AG04450 (cell line): ENCODE data around the gene TNIP2. TPM values are rescaled to one million over a fixed set of nuclear protein-coding genes. Genes with fewer than 3 reads are reported as not detected.
A peak's percentile ranks its signal among the peaks of the same experiment; 100 is the strongest.
"Not testable (repeated sequence)": the region's sequence is repeated elsewhere in the genome, so short reads cannot be mapped to it uniquely, and the experiment has no call there.

Experiments
- CTCF ChIA-PET: fragments of 300-600, 350-600 bp; formaldehyde crosslinking; extraction: SDS; loops from one replicate; lab custom pipeline; 2022; ENCODE audit warnings: antibody characterized with exemption, inconsistent platforms; lab: Charles Lee
- POLR2A ChIA-PET: fragments of 350-600 bp; formaldehyde crosslinking; extraction: SDS; loops from one replicate; lab custom pipeline; 2021; ENCODE audit warnings: antibody characterized with exemption, inconsistent platforms; lab: Yijun Ruan, JAX
- DNase-seq: peaks from one replicate; pipeline ENCODE4 v3.0.0-alpha.2; 2011; ENCODE audit warnings: low read depth, low spot score
- H3K27ac ChIP-seq: one replicate; pipeline ENCODE4 v1.5.1; 2012; ENCODE audit warnings: low read depth, low read length, control low read depth
- H3K27me3 ChIP-seq: one replicate; pipeline ENCODE4 v1.6.0; 2012; ENCODE audit warnings: low read length; ENCODE audit not compliant: control insufficient read depth, insufficient read depth
- H3K4me3 ChIP-seq: 2 replicates; pipeline ENCODE4 v1.5.1; 2011; ENCODE audit warnings: mild to moderate bottlenecking, low read depth, low read length, control low read depth
- H3K9me3 ChIP-seq: 2 replicates; pipeline ENCODE4 v1.5.1; 2012; ENCODE audit warnings: low read length; ENCODE audit not compliant: control insufficient read depth, insufficient read depth
- polyA plus RNA-seq: library from polyadenylated mRNA; depleted of rRNA; stranded (reverse); fragments of >200 nt; gene quantifications from 2 replicates; pipeline ENCODE4 v1.2.3, GENCODE V29; 2011
- TF ChIP-seq, protein P1 (sequence below): IDR thresholded peaks from 2 replicates; pipeline ENCODE4 v1.5.1; 2011; ENCODE audit warnings: low read depth, low read length, control low read depth, inconsistent platforms

The TNIP2 gene
- polyA plus RNA-seq, 1 experiment: 28.8 TPM

DNA sequence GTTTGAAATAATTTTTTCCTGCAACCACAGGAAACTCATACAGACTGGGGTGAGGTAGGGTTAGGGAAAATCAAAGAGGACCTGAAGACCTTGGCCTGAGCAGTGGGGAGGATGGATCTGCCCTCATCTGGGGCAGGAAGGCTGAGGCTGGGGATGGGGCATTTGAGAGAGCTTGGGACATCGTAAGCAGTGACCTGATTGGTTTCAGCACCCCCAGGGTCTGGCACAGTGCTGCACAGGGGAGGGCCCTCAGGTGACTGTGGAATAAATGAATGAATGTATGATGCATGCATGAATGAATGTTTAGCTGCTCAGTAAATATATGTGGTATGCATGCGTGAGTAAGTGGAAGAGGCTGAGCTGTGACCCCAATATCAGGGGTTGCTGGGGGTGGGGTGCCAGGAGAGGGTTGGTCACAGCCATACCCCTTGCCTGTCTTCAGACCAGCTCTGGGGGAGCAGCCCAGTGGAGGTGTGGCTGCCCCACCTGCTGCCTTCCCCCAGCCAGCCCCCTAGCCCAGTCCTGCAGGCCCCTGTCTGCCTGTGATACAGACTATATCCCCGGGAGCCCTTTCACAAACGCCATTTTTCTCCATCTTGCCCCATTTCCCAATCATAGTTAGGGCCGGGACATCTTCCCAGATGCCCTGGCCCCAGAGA, 11.0 kb upstream of the TNIP2 start:
- POLR2A ChIA-PET: interaction anchor here (0.6 kb wide), 1 partner anchor 55 kb away, joined by 8 read pairs; no protein-coding TSS in a partner anchor
- Histone ChIP-seq H3K27me3 (peaks cover 4% of the 10 kb centered on the region), H3K4me3 (no peak overlapping the region), H3K27ac (no peak overlapping the region), H3K9me3 (peaks cover 5% of the 10 kb centered on the region; the same call in 1 of the 2 replicates)
- CTCF ChIA-PET: interaction anchor here (0.5 kb wide), 1 partner anchor 294 kb away, joined by 5 read pairs; no protein-coding TSS in a partner anchor
- DNase-seq: no peak
- TF ChIP-seq, protein P1, sequence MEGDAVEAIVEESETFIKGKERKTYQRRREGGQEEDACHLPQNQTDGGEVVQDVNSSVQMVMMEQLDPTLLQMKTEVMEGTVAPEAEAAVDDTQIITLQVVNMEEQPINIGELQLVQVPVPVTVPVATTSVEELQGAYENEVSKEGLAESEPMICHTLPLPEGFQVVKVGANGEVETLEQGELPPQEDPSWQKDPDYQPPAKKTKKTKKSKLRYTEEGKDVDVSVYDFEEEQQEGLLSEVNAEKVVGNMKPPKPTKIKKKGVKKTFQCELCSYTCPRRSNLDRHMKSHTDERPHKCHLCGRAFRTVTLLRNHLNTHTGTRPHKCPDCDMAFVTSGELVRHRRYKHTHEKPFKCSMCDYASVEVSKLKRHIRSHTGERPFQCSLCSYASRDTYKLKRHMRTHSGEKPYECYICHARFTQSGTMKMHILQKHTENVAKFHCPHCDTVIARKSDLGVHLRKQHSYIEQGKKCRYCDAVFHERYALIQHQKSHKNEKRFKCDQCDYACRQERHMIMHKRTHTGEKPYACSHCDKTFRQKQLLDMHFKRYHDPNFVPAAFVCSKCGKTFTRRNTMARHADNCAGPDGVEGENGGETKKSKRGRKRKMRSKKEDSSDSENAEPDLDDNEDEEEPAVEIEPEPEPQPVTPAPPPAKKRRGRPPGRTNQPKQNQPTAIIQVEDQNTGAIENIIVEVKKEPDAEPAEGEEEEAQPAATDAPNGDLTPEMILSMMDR: no peak

DNA sequence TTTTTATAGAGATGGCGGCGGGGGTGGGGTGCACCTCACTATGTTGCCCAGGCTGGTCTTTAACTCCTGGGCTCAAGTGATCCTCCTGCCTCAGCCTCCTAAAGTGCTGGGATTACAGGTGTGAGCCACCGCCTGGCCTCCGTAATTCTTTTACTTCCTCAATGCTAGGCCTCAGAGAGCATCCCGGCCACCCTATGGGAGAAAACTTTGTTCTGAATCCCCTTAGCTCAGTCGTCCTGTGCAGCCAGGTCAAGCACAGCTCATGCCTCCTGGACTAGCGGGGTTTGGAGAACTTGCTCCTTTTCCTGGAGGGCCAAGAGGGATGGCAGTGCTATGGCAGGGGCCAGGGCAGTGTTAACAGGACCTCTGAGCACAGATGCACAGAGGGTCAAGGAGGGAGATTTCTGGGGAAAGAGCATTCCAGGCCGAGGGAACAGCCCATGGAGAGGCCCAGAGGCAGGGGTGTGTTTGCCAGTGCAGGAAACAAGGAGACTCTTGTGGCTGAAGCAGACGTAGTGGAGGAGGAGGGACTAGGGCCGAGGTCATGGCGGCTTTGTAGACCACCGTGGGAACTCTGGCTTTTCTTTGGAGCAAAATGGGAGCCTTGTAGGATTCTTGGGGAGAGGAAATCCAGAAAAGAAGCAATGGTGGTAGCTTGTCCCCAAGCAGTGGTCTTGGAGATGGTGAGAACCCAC, 9.8 kb upstream of the TNIP2 start:
- peaks cover 4% of the 10 kb centered on the region for H3K27me3 ChIP-seq

DNA sequence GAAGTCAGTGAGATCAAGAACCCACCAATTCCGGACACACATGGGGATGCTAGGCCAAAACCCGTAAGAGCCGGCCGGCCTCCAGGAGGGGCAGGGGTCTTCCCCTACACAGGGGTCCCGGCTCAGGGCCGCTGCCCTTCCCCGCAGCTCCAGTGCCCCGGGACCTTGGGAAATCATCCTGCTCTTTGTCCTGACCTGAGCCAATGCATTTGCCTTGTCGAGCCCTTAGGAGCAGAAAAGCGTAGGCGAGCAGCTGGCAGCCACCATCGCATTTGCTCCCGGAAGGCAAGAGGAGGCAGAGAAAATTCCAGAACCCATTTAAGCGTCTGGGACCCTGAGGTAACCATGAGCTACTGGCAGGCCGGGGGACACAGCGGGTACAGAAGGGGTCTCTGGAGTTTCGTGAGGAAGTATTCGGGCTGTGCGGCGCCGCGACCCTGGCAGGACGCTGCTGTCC, 7.4 kb upstream of the TNIP2 start:
- no peaks in the 10 kb centered on the region for H3K27me3 ChIP-seq
- CTCF ChIA-PET: interaction anchor here (0.6 to 1.9 kb wide), 25 partner anchors 10 to 591 kb away, joined by 3 to 11 read pairs (median 3); no protein-coding TSS in a partner anchor
- no peaks in the 10 kb centered on the region; the same call in 1 of the 2 replicates for H3K9me3 ChIP-seq
- POLR2A ChIA-PET: interaction anchor here (0.6 to 2.1 kb wide), 4 partner anchors 17 to 79 kb away, joined by 3 to 9 read pairs (median 4); no protein-coding TSS in a partner anchor
- TF ChIP-seq, protein P1: no peak
- no peak for DNase-seq
- no peak overlapping the region for H3K27ac ChIP-seq
- peak overlapping the region; percentile 59; the same call in 1 of the 2 replicates for H3K4me3 ChIP-seq

More for the DNA sequence above, 9.8 kb upstream of the TNIP2 start:
- H3K4me3 ChIP-seq: no peak overlapping the region
- H3K9me3 ChIP-seq: peaks cover 5% of the 10 kb centered on the region; the same call in 1 of the 2 replicates
- POLR2A ChIA-PET: no interaction called here
- H3K27ac ChIP-seq: no peak overlapping the region
- CTCF ChIA-PET: no interaction called here
- no peak for DNase-seq
- TF ChIP-seq, protein P1: no peak

DNA sequence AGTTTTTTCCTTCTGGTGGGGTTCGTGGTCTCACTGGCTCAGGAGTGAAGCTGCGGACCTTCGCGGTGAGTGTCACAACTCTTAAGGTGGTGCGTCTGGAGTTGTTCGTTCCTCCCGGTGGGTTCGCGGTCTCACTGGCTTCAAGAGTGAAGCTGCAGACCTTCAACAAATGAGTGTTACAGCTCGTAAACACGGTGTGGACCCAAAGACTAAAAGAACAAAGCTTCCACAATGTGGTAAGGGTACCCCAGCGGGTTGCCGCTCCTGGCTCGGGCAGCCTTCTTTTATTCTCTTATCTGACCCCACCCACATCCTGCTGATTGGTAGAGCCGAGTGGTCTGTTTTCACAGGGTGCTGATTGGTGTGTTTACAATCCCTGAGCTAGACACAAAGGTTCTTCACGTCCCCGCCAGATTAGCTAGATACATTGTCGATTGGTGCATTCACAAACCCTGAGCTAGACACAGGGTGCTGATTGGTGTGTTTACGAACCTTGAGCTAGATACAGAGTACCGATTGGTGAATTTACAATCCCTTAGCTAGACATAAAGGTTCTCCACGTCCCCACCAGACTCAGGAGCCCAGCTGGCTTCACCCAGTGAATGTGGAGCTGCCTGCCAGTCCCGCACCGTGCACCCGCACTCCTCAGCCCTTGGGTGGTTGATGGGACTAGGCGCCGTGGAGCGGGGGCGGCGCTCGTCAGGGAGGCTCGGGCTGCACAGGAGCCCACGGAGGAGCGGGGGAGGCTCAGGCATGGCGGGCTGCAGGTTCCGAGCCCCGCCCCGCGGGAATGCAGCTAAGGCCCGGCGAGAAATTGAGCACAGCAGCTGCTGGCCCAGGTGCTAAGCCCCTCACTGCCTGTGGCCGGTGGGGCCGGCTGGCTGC, 6.6 kb upstream of the TNIP2 start:
- not testable (repeated sequence) for DNase-seq, H3K9me3 ChIP-seq, H3K4me3 ChIP-seq, H3K27ac ChIP-seq, H3K27me3 ChIP-seq
- ChIA-PET CTCF (interaction anchor here (0.9 to 1.9 kb wide), 12 partner anchors 11 to 205 kb away, joined by 3 to 11 read pairs (median 4); no protein-coding TSS in a partner anchor), POLR2A (interaction anchor here (0.9 to 2.1 kb wide), 2 partner anchors 18 to 56 kb away, joined by 4 to 9 read pairs; no protein-coding TSS in a partner anchor)

DNA sequence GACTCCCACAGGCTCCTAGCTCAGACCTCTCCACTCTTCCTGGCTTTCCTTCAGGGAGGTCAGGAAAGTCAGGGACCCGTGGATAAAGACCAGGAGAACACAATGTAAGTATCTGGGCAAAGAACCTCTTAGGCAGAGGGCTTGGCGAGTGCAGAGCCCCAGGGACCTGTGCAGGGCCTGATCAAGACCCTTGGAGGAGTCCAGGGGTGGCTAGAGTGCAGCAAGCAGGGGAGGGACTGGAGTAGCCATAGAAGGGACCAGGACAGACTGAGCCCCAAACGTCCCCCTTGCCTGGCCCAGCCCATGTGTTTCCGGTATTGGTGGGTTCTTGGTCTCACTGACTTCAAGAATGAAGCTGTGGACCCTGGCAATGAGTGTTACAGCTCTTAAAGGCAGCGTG, 5.9 kb upstream of the TNIP2 start:
- Histone ChIP-seq H3K27ac (no peak overlapping the region), H3K27me3 (no peaks in the 10 kb centered on the region), H3K4me3 (no peak overlapping the region), H3K9me3 (no peaks in the 10 kb centered on the region; the same call in 1 of the 2 replicates)
- DNase-seq: no peak
- TF ChIP-seq, protein P1: no peak
- ChIA-PET POLR2A (no interaction called here), CTCF (no interaction called here)
